GM19468 (cell line): ENCODE measurements around the gene LMF2.

ENCODE experiments used
- ATAC-seq: cut with Tn5 transposase; IDR thresholded peaks from one replicate; pipeline ENCODE4 v1.9.1; 2021; ENCODE audit warnings: mild to moderate bottlenecking, moderate library complexity, moderate number of reproducible peaks; ENCODE audit not compliant: unreplicated experiment; ENCODE audit errors: extremely low read depth

Gene LMF2

DNA sequence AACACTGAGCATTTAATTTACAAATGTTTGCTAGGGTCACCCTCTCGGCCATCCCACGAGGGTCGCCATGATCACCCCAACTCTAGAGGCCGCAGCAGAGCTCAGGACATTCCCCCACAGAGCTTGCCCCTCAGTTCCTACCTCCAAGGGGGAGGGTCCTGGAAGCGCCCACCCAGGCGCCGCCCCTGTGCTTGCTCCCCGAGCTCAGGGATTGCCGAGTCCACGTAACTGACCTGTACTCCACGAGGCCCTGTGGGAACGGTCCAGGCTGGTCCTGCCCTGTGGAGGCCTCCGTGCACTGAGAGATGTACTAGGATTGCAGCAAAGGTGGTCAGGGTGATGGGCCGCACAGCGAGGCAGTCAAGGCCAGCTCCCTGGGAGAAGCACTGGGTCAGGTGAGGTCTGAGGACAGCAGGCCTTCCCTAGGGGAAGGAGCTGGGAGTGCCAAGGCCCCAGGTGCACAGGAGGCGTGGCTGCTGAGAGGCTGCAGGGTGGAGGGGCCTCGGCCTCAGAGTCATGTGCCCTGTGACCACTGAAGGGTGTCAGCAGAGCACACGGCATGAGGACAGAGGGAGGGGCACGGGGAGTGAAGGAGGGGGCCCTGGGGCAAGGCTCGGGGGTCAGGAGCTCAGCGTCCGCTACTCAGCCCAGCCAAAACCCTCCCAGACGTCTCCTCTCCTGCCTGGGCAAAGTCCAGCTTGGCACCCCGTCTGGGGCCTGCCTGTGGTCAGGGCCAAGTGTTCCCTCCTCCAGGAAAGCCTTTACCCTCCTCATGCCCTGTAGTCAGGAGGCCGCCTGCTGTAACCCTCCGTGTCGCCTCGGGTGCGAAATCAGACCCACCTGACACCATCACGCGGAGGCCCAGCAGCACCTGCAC lies 23.3 kb downstream of the LMF2 start:
- ATAC-seq = no peak

DNA sequence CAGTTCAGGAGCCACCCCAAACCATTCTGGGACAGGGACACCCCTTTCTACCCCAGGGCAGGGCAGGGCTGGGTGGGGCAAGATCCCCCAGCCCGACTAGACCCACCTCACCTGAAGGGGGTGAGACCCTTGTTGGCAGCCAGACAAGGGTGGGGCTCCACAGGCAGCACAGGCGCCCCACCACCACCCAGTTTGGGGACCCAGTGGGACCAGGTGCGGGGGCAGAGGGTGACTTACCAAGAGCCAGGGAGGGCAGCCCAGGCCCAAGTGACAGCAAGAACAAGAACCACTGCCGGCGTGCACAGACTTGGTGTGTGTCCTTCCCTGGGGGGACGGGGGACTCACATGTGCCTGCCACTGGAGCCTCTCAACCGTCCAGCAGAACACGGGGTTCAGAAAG lies 23.9 kb downstream of the LMF2 start:
- no peak for ATAC-seq

DNA sequence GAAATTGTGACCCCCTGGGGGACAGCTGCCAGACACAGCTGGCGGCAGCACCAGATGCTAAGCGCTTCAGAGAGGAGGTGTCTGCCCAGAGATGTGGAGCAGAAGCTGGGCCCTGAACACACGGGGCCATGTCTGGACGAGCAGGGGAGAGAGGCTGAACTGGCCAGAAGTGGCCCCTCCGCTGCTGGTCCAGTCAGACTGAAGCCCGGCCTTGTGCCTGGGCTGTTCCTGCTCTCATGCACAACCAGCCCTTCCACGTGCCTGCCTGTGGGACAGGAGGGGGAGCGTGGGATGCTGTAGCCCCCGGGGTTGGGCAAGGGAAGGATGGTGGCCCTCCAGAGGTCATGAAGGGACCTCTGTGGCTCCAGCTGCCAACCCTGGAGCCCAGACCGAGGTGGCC lies 24.4 kb downstream of the LMF2 start:
- no peak for ATAC-seq

DNA sequence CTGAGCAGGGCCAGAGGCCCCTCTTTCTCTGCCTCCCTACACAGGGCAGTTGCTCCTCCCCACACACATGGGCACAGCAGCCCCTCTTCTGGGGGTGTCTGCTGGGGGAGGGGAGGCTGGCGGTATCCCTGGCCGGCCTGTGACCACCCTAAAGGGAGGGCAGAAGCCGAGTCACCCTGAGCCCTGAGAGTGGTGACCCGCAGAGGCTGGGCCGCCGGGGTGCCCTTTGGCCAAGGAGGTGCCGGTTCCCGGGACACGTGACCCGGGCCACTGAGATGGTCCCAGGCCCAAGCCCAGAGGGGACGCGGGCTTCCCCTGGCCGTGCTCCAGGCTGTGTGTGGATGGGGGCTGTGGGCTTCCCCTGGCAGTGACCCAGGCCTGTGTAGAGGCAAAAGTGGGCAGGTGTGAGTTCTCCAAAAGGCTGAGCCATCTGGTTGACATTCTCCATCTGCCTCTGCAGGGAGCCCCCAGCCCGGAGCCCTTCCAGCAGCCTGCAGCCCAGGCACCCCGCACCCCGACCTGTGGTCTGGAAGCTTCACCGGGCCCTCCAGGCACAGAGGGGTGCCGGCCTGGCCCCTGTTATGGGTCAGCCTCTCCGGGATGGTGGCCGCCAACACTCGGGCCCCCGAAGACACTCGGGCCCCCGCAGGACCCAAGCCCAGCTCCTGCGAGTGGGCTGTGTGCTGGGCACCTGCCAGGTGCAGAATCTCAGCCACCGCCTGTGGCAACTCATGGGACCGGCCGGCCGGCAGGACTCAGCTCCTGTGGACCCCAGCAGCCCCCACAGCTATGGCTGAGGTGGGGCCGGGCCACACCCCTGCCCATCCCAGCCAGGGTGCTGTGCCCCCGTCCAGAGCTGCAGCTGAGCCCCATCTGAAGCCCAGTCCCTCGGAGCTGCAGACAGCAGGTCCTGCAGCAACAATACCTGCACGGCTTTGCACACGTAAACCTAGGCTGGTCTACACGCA lies 25.1 kb downstream of the LMF2 start:
- no peak for ATAC-seq

DNA sequence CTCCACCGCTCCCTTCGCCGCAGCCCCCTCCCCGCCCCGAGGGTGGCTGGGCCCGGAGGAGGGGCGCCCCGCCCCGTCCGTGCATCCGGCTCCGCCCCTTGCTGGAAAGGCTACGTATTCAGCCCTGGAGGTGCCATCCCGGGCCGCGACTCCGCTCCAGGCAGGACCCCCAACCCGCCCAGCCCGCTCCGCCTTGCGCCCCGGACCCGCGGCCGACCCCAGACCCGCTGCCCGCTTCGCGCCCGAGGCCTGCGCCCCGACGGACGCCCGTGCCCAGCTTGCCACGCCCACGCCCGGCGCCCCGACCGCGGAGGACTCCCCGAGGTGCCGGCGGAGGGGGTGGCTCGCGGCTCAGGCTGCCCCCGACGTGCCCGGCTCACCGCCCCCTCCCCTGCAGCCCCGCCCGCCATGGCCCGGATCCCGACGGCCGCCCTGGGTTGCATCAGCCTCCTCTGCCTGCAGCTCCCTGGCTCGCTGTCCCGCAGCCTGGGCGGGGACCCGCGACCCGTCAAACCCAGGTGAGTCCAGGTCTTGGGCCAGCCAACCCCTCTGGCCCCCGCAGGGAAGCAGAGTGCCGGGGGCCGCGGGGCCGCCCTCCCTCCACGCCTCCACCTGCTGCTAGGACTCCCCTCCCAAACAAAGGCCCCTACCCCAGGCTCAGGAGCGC lies 25.9 kb downstream of the LMF2 start, which contains the start of gene ADM2:
Gene ADM2, plus strand, starts transcription at position 104 of the 667 bp plus-strand sequence. Its CDS starts 305 bp downstream, at position 409.
- no peak for ATAC-seq

DNA sequence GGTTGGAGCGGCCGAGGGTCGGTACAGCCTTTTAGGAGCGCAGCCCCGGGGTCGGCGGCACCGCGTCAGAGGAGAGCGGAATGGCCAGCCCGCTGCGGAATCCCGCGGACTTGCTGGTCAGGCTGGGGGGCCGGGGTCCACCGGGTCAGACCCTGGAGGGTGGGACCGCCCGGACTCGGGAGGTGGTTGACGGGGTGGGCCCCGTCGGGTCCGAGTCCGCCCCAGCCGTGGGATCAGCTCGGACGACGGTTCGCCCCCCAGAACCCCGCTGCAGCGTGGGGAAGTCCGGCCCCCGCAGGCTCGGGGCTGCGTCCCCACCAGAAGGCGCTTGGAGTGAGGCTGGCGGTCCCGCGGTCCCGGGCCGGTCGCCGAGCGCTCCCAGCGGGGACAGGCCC lies 26.5 kb downstream of the LMF2 start:
- ATAC-seq = no peak

DNA sequence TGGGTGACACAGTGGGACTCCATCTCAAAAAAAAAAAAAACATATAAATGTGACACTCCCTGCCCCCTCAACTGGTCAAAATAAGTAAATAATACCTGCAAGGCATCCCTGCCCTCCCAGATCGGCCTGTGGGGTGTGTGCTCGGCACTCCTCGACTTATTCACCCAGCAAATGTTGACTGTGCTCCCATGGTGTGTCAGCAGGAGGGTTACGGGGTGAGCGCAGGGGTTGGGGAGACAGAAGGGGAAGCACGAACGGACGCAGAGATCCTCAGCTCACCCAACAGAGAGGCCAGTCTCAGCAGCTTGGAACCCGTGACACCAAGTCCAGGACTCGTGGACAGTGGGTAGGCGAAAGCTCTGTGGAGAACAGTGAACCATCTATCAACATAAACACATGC lies 27.8 kb downstream of the LMF2 start:
- no peak for ATAC-seq

DNA sequence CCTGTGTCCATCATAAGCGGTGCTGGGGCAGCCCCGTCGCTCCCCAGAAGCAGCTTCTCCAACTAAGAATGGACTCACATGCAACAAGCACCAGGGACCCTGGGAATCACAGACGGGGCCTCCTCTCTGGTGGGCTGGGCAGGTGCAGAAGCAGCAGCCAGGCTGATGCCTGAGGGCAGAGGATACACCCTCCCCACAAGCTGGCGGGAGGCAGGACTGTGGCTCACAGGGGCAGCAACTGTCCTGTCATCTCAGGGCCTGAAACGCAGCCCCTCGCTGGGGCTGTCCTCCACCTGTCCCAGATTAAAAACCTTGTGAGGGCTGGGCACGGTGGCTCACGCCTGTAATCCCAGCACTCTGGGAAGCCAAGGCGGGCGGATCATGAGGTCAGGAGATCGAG lies 29.6 kb downstream of the LMF2 start:
- no peak for ATAC-seq

DNA sequence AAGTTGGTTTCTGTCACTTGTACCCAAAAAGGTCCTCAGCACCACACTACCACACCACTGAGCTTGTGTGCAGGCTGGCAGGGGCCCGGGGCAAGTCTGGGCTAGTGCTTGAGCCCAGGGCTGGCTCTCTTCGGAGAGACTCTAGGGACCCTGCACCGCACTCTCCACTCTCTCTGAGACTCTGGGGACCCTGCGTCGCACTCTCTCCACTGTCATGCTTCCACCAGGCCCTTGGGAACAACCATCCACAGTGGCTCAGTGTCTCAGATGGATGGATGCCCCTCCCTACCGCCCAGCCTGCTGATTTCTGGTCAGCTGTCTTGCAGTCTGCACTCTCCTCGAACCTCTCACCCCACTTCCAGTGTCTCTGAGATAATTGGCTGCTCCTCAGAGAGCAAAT lies 30.6 kb downstream of the LMF2 start:
- ATAC-seq = no peak

DNA sequence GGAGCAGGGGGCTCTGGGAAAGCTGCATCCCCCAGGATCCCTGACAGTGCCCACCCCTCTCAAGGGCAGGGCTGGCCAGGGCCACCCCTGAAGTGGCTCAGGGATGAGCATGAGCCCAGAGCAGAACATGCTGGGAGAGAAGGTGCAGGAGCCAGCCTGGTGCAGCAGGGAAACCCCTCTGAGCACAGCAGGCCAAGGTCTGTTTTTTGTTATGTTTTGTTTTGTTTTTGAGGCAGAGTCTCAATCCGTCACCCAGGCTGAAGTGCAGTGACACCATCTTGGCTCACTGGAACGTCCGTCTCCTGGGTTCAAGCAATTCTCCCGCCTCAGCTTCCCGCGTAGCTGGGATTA lies 31.9 kb downstream of the LMF2 start:
- ATAC-seq = no peak

DNA sequence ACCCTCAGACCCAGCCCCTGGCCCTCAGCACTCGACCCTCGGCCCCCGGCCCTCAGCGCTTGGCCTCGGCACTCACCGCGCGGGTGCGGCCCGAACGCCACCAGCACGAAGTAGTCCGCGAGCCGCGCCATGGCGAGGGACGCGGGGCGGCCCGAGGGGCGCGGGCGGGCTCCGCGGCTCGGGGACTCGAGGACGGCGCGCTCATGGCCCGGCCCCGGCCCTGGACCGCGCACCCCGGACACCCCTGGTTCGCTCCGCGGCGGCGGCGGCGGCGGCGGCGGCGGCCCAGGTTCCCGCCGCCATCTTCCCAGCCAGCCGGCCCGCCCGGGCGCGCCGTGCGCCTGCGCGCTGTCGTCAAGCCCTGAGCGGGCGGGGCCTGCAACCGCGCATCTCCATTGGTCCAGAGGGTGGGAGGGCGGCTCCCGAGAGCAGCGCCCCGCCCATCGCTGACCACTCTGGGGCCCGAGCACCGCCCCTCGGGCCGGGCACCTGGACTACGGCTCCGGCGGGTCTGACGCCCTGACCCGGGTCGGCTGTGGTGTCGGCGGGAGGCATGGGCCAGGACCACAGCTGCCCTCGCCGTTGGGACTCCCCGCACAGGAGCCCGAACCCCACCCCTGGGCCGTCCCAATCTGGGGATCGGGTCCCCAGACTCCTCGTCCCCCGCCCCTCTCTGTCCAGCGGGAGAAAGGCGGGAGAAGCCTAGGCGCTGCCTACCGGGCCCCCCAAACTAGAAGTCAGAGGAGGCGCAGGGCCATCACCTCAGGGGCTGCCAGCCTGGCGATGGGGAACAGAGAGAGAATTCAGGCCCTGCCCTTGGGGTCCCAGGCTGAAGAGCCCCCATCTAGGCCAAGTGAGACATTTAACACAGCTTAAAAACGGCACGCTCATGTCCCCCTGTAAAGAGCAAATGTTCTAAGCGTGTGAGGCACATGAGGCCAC lies 32.5 kb downstream of the LMF2 start, which contains the start of gene SBF1:
Gene SBF1, minus strand, starts transcription at position 326 of the 942 bp plus-strand sequence. Its CDS starts 195 bp downstream, at position 131.
- ATAC-seq = peak; percentile 47

DNA sequence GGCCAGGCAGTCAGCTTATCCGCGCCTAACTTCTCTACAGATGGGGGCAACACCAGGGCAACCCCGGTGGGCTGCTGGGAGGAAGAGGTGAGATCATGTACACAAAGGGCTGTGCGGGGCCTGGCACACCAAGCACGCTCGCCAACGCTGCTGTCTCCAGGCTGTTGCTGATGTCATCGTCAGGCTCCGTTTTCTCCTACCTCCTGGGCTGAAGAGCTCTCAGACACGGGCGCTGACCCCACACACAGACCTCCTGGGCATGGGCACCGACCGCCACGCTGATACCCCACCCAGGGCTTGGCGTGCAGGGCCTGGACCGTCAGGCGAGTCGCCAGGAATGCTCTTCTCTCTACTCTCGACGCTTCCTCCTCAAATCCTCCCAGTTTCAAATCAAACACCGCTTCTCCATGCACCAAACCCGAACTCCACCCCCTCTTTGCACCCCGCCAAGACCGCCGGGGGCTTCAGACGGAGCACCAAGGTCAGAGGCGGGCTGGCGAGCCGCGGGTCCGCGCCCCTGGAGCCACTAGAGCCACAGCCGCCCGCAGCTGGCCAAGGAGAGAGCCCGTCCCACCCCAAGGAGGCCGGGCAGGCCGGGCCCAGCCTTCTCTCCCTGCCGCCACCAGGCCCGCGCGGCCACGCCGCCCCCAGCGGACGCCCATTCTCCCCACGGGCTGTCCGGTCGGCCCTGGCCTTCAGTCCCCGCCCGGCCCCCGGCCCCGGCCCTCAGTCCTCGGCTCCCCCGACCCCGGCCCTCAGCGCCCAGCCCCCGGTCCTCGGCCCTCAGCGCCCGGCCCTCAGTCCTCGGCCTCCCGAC lies 33.4 kb downstream of the LMF2 start:
- no peak for ATAC-seq

DNA sequence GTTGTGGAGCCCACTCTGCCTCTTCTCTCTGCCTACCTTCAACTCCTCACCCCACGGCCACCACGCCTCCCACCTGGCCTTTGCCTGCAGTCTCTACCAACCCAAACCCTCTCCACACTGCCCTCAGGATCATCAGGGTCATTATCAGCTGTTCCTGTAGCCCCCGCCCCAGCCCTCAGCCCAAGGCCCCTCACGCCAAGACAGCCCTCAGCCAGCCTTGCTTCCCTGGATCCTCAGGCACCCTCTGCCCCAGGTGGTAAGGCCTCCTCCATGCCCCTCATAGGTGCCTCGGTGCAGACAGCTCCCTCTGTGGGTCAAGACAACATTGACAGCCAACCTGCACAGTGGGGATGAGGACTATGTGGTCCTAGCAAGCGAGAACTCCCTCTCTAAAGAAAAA lies 34.4 kb downstream of the LMF2 start:
- ATAC-seq = no peak

DNA sequence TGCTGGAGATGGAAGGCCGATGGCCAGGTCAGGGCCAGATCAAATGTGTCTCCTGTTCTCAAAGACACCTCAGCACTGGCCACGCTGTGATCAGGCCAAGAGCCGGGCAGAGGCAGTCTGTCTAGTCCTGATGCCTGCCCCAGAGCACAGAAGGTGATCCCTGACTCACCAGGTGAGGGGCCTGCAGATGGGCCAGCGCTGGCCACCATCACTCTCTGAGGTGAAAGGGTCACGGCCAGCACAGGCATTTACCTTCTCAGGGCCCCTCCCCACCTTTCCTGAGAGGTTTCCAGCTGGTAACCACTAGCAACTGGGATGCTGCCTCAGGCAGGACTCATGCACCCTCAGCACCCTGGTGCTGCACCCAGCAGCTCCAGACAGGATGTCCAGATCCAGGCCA lies 35.5 kb downstream of the LMF2 start:
- ATAC-seq = no peak

DNA sequence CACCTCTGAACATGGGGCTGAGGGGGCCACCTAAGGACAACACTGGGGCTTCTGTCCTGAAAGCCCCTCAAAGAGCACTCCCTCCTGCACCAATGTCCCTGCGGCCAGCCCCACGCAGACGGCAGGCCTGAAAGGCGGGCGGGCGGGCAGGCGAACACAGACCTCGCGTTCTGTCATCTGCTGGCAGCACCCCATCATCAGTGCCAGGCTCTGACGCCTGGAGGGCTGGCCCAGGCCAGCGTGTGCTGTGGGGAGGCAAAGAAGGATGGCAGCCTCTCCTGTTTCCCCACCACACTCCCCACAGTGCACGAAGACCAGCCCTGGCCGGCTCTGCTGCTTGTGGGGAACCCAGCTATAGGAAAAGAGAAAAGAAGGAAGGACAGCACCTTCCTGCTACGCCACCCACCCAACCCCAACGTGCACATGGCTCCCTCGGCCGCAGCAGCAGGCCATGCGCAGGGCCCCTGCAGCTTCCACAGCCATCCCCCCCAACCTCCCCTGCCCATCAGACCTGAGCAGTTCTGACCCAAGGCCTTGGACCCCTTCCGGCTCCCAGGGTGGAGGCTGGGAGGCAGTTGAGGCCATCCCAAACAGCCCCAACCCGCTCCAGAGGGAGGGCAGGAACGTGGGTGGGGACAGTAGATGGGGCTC lies 36.2 kb downstream of the LMF2 start:
- no peak for ATAC-seq

DNA sequence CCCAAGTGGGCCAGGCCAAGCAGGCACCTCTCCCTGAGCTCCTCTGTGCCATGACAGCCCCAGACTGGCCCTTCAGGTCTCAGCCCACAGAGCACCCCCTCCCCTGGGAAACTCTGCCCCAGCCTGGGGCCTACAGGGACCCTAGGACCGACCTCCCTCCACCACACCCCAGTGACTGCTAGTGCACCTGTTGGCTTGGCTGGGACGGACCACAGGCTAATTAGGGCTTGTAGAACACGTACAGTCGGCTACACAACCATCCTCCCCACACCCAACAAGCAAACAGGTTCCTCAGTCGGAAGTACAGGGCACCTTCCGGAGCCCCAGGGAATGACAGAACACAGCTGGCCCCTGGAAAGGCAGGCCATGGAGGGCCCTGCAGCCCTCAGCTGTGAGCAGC lies 37.0 kb downstream of the LMF2 start:
- ATAC-seq = no peak

DNA sequence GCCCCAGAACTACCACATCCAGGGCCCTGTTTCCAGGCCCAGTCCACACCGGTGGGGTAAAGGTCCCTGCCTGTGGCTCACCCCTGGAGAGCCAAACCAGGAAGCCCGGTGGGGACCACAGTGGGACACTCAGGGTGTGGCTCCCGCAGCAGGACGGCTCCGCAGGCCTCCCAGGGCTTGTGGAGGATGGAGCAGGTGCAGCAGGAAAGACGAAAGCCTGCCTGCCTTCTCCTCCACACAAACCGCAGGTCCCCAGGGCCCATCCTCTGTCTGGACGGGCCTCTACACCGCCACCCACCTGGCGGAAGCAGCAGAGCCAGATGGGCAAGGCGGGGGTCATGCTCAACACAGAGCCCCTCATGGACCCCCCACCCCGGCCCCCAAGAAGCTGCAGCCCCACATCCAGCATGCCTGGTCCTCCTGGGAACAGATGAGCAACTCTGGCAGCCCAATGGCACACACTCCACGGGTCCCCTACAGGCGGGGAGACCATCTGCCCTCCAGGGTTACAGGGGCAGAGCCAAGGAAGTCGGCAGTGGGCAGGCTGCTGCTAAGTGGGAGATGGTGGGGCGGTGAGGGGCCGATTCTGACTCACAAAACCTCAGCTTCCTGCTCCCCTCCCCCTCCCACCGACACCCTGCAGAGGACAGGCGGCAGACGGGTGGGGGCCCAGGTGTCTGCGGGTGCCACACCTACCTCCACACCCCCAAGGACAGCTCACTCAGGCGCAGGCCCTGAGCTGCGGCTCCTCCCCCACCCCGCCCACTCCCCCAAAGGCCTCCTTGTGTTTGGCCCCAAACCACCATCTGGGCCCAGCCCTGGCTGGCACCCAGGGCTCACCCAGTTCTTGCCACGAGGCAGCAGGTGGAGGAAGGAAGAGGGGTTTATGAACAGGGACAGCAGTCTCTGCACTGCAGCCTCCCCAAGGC lies 37.9 kb downstream of the LMF2 start:
- ATAC-seq = peak; percentile 12
